GM23248 (cell line): ENCODE data around the gene COL28A1.
"Not testable (repeated sequence)": the region's sequence is repeated elsewhere in the genome, so short reads cannot be mapped to it uniquely, and the experiment has no call there.

Source experiments
- EZH2 ChIP-seq: fragments of 200-600 bp; sonication (generic); IDR thresholded peaks from 2 replicates; pipeline ENCODE4 v1.6.1; 2018; ENCODE audit warnings: antibody characterized with exemption, mild to moderate bottlenecking; ENCODE audit not compliant: insufficient read depth, poor library complexity, severe bottlenecking
- EZH2phosphoT487 ChIP-seq: fragments of 200-600 bp; sonication (generic); IDR thresholded peaks from 2 replicates; pipeline ENCODE4 v1.6.1; 2018; ENCODE audit warnings: antibody characterized with exemption, moderate library complexity, mild to moderate bottlenecking, low read depth; ENCODE audit not compliant: insufficient read depth

- not testable (repeated sequence) for TF ChIP-seq EZH2phosphoT487, EZH2
These were observed 58.0 kb downstream of the COL28A1 start for GRCh38 chr7:7477641-7478040.
